Lower leg skin (tissue), 4 donors: ENCODE results near the gene IER3IP1. TPM values are rescaled to one million over a fixed set of nuclear protein-coding genes. Genes with fewer than 3 reads are reported as not detected.
"Not testable (repeated sequence)": the region's sequence is repeated elsewhere in the genome, so short reads cannot be mapped to it uniquely, and the experiment has no call there.

Experiments
- DNase-seq, 2 donors: peaks; one replicate each; pipeline ENCODE4 v3.0.0-alpha.2; 2019; ENCODE audit warnings: low spot score in 2 of 2
- H3K4me3 ChIP-seq: fragments of 200-600 bp; sonication (generic); 2 replicates; pipeline ENCODE4 v1.5.1; 2017; ENCODE audit warnings: mild to moderate bottlenecking, low read depth; ENCODE audit not compliant: poor library complexity, severe bottlenecking
- POLR2A ChIP-seq, 2 donors: fragments of 450-650 bp; IDR thresholded peaks; one replicate each; pipeline ENCODE4 v1.6.1; 2016 to 2017; ENCODE audit warnings: antibody characterized with exemption in 2 of 2, mild to moderate bottlenecking in 1 of 2, moderate library complexity in 1 of 2
- WGBS, 2 donors: methylation state at CpG; one replicate each; pipeline ENCODE4 v1.1.5; 2018; 5-methylcytosine and 5-hydroxymethylcytosine counted together
- intact Hi-C: fragments of 100-400 bp; cut with DNase I; formaldehyde crosslinking; loops from one replicate; pipeline ENCODE4 v1.15.0; 2023; ENCODE audit warnings: low total_unique reads
- total RNA-seq, 4 donors: library from RNA; depleted of rRNA; stranded (reverse); fragments of >200 nt; gene quantifications; one replicate each; pipeline ENCODE4 v1.1.0, GENCODE V29; 2016
- TF ChIP-seq, protein P1 (sequence below), 3 donors: fragments of 450-650 bp; IDR thresholded peaks; one replicate each; pipeline ENCODE4 v1.5.1; 2016; ENCODE audit warnings: antibody characterized with exemption in 3 of 3, mild to moderate bottlenecking in 3 of 3, moderate library complexity in 2 of 3

The IER3IP1 gene
- total RNA-seq, 4 donors from 2014 or later: 7.1 to 14.5 (median 11.2) TPM

- intact Hi-C loops: no loop called here
- 86 to 90% methylated on average over 2 of the region's 2 CpGs for WGBS, 2 donors
- no peak for DNase-seq
- TF ChIP-seq, protein P1, sequence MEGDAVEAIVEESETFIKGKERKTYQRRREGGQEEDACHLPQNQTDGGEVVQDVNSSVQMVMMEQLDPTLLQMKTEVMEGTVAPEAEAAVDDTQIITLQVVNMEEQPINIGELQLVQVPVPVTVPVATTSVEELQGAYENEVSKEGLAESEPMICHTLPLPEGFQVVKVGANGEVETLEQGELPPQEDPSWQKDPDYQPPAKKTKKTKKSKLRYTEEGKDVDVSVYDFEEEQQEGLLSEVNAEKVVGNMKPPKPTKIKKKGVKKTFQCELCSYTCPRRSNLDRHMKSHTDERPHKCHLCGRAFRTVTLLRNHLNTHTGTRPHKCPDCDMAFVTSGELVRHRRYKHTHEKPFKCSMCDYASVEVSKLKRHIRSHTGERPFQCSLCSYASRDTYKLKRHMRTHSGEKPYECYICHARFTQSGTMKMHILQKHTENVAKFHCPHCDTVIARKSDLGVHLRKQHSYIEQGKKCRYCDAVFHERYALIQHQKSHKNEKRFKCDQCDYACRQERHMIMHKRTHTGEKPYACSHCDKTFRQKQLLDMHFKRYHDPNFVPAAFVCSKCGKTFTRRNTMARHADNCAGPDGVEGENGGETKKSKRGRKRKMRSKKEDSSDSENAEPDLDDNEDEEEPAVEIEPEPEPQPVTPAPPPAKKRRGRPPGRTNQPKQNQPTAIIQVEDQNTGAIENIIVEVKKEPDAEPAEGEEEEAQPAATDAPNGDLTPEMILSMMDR (IDR thresholded peaks at IDR 0.05): no peak
- TF ChIP-seq POLR2A (IDR thresholded peaks at IDR 0.05): no peak
- no peak overlapping the region for H3K4me3 ChIP-seq
These were observed 9.9 kb downstream of the IER3IP1 start for GRCh38 chr18:47166294-47166693.

DNA sequence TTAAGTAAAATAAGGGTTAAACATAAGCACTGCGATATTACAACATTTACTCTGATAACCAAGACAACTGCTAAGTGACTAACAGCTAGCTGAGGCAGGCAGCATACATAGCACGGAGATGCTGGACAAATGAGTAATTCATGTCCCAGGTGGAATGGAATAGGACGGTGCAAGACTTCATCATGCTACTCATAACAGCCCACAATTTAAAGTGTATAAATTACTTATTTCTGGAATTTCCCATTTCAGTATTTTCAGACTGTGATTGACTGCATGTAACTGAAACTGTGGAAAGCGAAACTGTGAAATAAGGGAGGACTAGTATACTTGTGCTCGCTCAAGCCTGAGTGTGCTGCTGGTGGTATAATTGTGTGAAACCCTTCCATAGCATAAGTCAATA lies 12.9 kb downstream of the IER3IP1 start:
- DNase-seq: no peak
- TF ChIP-seq, protein P1 (IDR thresholded peaks at IDR 0.05): no peak
- no peak for TF ChIP-seq POLR2A (IDR thresholded peaks at IDR 0.05)
- intact Hi-C loops: no loop called here
- H3K4me3 ChIP-seq: no peak overlapping the region
- 84 to 85% methylated on average over 5 of the region's 5 CpGs for WGBS, 2 donors

- intact Hi-C loops: no loop called here
- H3K4me3 ChIP-seq: no peak overlapping the region
- WGBS, 2 donors: 95% methylated on average over 5 of the region's 5 CpGs
- TF ChIP-seq POLR2A (IDR thresholded peaks at IDR 0.05): no peak
- TF ChIP-seq, protein P1 (IDR thresholded peaks at IDR 0.05): no peak
- DNase-seq: no peak
These were observed 15.9 kb downstream of the IER3IP1 start for GRCh38 chr18:47160256-47160655.

GRCh38 chr18:47158404-47158803 lies 17.8 kb downstream of the IER3IP1 start:
- H3K4me3 ChIP-seq, intact Hi-C loops, DNase-seq: not testable (repeated sequence)
- 91 to 93% methylated on average over 16 of the region's 16 CpGs for WGBS, 2 donors

- intact Hi-C loops: no loop called here
- no peak for DNase-seq
- no peak for TF ChIP-seq POLR2A (IDR thresholded peaks at IDR 0.05)
- TF ChIP-seq, protein P1 (IDR thresholded peaks at IDR 0.05): no peak
- no peak overlapping the region for H3K4me3 ChIP-seq
These were observed 24.7 kb downstream of the IER3IP1 start for GRCh38 chr18:47151439-47151838.

DNA sequence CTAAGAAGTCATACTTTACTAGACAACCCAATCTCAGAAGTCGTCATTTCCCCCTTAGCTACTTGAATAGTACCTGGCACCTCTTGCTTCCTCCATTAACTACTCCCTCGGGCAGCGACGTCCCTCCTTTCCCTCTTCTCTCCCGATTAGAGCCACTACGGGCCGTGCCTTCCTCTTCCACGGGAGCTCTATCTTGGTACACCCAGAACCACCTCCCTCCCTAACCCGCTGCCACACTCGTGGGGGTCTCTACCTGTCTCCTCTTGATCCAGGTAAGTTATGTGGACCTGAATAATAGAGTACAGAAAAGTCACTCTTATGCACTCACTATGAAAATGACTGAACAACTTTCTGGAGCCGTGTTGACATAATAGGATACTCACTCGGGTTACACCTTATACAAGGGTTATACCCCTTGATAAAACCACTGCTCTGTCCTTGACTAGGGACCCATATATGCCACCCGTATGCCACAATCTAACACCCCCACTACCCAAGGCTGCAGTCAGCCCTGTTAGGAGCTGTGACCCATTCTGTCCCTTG lies 25.3 kb downstream of the IER3IP1 start:
- 5 to 6% methylated on average over 13 of the region's 13 CpGs for WGBS, 2 donors
- DNase-seq: peak in 1 of 2 donors; percentile 16
- TF ChIP-seq POLR2A (IDR thresholded peaks at IDR 0.05): no peak
- TF ChIP-seq, protein P1 (IDR thresholded peaks at IDR 0.05): no peak
- peak overlapping the region; percentile 66 for H3K4me3 ChIP-seq
- intact Hi-C loops: no loop called here
